Measurements from ENCODE around the gene BCAS3. TPM values are rescaled to one million over a fixed set of nuclear protein-coding genes. Genes with fewer than 3 reads are reported as not detected.
"Not testable (repeated sequence)": the region's sequence is repeated elsewhere in the genome, so short reads cannot be mapped to it uniquely, and the experiment has no call there.

Gene BCAS3
- polyA plus RNA-seq, 6 donors from 2014 or later = 22.0 to 38.9 (median 24.5) TPM

- Mint-ChIP-seq H3K4me3 (no peak overlapping the region), H3K27ac (no peak overlapping the region), H3K27me3 (no peaks in the 10 kb centered on the region), H3K4me1 (no peaks in the 10 kb centered on the region), H3K36me3 (peaks cover 5% of the 10 kb centered on the region in 2 donors), H3K9me3 (peaks cover 0 to 4% (median 0%) of the 10 kb centered on the region in 7 donors)
- DNase-seq (no peak), ATAC-seq (ENCODE audit: low read depth in 2 of 2) (no peak)
These were observed 162.8 kb downstream of the BCAS3 start for GRCh38 chr17:60840456-60840855.

- peaks cover 0 to 5% of the 10 kb centered on the region in 2 donors for H3K36me3 Mint-ChIP-seq
- no peak overlapping the region for H3K4me3 Mint-ChIP-seq
- peaks cover 4 to 17% (median 5%) of the 10 kb centered on the region in 3 donors for H3K4me1 Mint-ChIP-seq
- ATAC-seq (ENCODE audit: low read depth in 2 of 2) (no peak), DNase-seq (no peak)
- H3K27me3 Mint-ChIP-seq = no peaks in the 10 kb centered on the region
- H3K27ac Mint-ChIP-seq = no peak overlapping the region
- peaks cover 0 to 4% (median 0%) of the 10 kb centered on the region in 7 donors for H3K9me3 Mint-ChIP-seq
These were observed 167.4 kb downstream of the BCAS3 start for GRCh38 chr17:60845012-60845411.

- Mint-ChIP-seq H3K4me3 (peak overlapping the region in 1 of 8 donors; percentile 6), H3K36me3 (peaks cover 0 to 5% of the 10 kb centered on the region in 2 donors), H3K27me3 (no peaks in the 10 kb centered on the region), H3K27ac (no peak overlapping the region), H3K4me1 (peaks cover 5 to 19% (median 8%) of the 10 kb centered on the region in 3 donors), H3K9me3 (peaks cover 0 to 4% (median 0%) of the 10 kb centered on the region in 7 donors)
- ATAC-seq (ENCODE audit: low read depth in 2 of 2) (no peak), DNase-seq (no peak)
These were observed 168.5 kb downstream of the BCAS3 start for GRCh38 chr17:60846175-60846574.

GRCh38 chr17:60851181-60851580 lies 173.5 kb downstream of the BCAS3 start:
- no peaks in the 10 kb centered on the region for H3K27me3 Mint-ChIP-seq
- H3K4me1 Mint-ChIP-seq = peaks cover 8 to 23% (median 11%) of the 10 kb centered on the region in 3 donors
- H3K9me3 Mint-ChIP-seq = peaks cover 0 to 10% (median 2%) of the 10 kb centered on the region in 7 donors
- no peak overlapping the region for H3K27ac Mint-ChIP-seq
- ATAC-seq (ENCODE audit: low read depth in 2 of 2) = no peak
- DNase-seq = no peak
- H3K36me3 Mint-ChIP-seq = no peaks in the 10 kb centered on the region
- peak overlapping the region in 2 of 8 donors; percentile 17 to 53 for H3K4me3 Mint-ChIP-seq

- H3K9me3 Mint-ChIP-seq = peaks cover 0 to 10% (median 2%) of the 10 kb centered on the region in 7 donors
- H3K36me3 Mint-ChIP-seq = peaks cover 0 to 10% of the 10 kb centered on the region in 2 donors
- ATAC-seq (ENCODE audit: low read depth in 2 of 2) = no peak
- H3K27me3 Mint-ChIP-seq = no peaks in the 10 kb centered on the region
- no peaks in the 10 kb centered on the region for H3K4me1 Mint-ChIP-seq
- no peak overlapping the region for H3K27ac Mint-ChIP-seq
- DNase-seq = no peak
- no peak overlapping the region for H3K4me3 Mint-ChIP-seq
These were observed 180.0 kb downstream of the BCAS3 start for GRCh38 chr17:60857556-60858080.

- Mint-ChIP-seq H3K27ac (no peak overlapping the region), H3K36me3 (peaks cover 0 to 10% of the 10 kb centered on the region in 2 donors), H3K27me3 (no peaks in the 10 kb centered on the region), H3K4me1 (peaks cover 9 to 16% (median 14%) of the 10 kb centered on the region in 3 donors), H3K9me3 (peaks cover 0 to 4% (median 0%) of the 10 kb centered on the region in 7 donors), H3K4me3 (no peak overlapping the region)
- DNase-seq (no peak), ATAC-seq (ENCODE audit: low read depth in 2 of 2) (no peak)
These were observed 184.8 kb downstream of the BCAS3 start for GRCh38 chr17:60862482-60862881.

- no peak overlapping the region for H3K27ac Mint-ChIP-seq
- H3K36me3 Mint-ChIP-seq = peaks cover 0 to 10% of the 10 kb centered on the region in 2 donors
- H3K27me3 Mint-ChIP-seq = no peaks in the 10 kb centered on the region
- H3K4me1 Mint-ChIP-seq = peaks cover 9 to 16% (median 14%) of the 10 kb centered on the region in 3 donors
- H3K9me3 Mint-ChIP-seq = peaks cover 0 to 4% (median 0%) of the 10 kb centered on the region in 7 donors
- DNase-seq = no peak
- H3K4me3 Mint-ChIP-seq = no peak overlapping the region
- ATAC-seq (ENCODE audit: low read depth in 2 of 2) = no peak
These were observed 186.4 kb downstream of the BCAS3 start for GRCh38 chr17:60863892-60864707.

- no peak overlapping the region for H3K27ac Mint-ChIP-seq
- ATAC-seq (ENCODE audit: low read depth in 2 of 2) (no peak), DNase-seq (no peak)
- H3K27me3 Mint-ChIP-seq = no peaks in the 10 kb centered on the region
- H3K36me3 Mint-ChIP-seq = peaks cover 2 to 11% of the 10 kb centered on the region in 2 donors
- H3K4me1 Mint-ChIP-seq = peaks cover 9 to 16% (median 14%) of the 10 kb centered on the region in 3 donors
- H3K4me3 Mint-ChIP-seq = no peak overlapping the region
- H3K9me3 Mint-ChIP-seq = peaks cover 0 to 4% (median 0%) of the 10 kb centered on the region in 7 donors
These were observed 187.0 kb downstream of the BCAS3 start for GRCh38 chr17:60864708-60865005.

- no peak overlapping the region for H3K4me3 Mint-ChIP-seq
- H3K4me1 Mint-ChIP-seq = no peaks in the 10 kb centered on the region
- no peaks in the 10 kb centered on the region for H3K27me3 Mint-ChIP-seq
- H3K36me3 Mint-ChIP-seq = peaks cover 9 to 11% of the 10 kb centered on the region in 2 donors
- DNase-seq (no peak), ATAC-seq (ENCODE audit: low read depth in 2 of 2) (no peak)
- no peak overlapping the region for H3K27ac Mint-ChIP-seq
- H3K9me3 Mint-ChIP-seq = no peaks in the 10 kb centered on the region
These were observed 197.1 kb downstream of the BCAS3 start for GRCh38 chr17:60874772-60875171.

- not testable (repeated sequence) for H3K9me3 Mint-ChIP-seq; H3K4me1 Mint-ChIP-seq; H3K36me3 Mint-ChIP-seq; ATAC-seq (ENCODE audit: low read depth in 2 of 2); DNase-seq; H3K27me3 Mint-ChIP-seq
- Mint-ChIP-seq H3K4me3 (peak overlapping the region in 6 of 8 donors; percentile 40 to 71 (median 58)), H3K27ac (peak overlapping the region in 1 of 6 donors; percentile 33)
These were observed 209.3 kb downstream of the BCAS3 start for GRCh38 chr17:60886731-60887613.

GRCh38 chr17:60887614-60888028 lies 210.0 kb downstream of the BCAS3 start:
- H3K36me3 Mint-ChIP-seq = no peaks in the 10 kb centered on the region
- no peaks in the 10 kb centered on the region for H3K27me3 Mint-ChIP-seq
- peaks cover 0 to under 1% (median 0%) of the 10 kb centered on the region in 7 donors for H3K9me3 Mint-ChIP-seq
- DNase-seq (no peak), ATAC-seq (ENCODE audit: low read depth in 2 of 2) (no peak)
- H3K4me3 Mint-ChIP-seq = peak overlapping the region in 2 of 8 donors; percentile 40 to 71
- H3K4me1 Mint-ChIP-seq = no peaks in the 10 kb centered on the region
- no peak overlapping the region for H3K27ac Mint-ChIP-seq

- Mint-ChIP-seq H3K4me1 (no peaks in the 10 kb centered on the region), H3K9me3 (peaks cover 0 to 13% (median 4%) of the 10 kb centered on the region in 7 donors), H3K4me3 (no peak overlapping the region), H3K36me3 (peaks cover 8% of the 10 kb centered on the region in 2 donors), H3K27me3 (no peaks in the 10 kb centered on the region), H3K27ac (peak overlapping the region in 3 of 6 donors; percentile 24 to 69 (median 53))
- DNase-seq (no peak), ATAC-seq (ENCODE audit: low read depth in 2 of 2) (no peak)
These were observed 211.4 kb downstream of the BCAS3 start for GRCh38 chr17:60888812-60889709.
